Activated CD4-positive, alpha-beta T cell treated with anti-CD3 and anti-CD28 coated beads, Interleukin-2, amount 50 U/mL, for 1 hour (primary cell): ENCODE data around the gene ZC2HC1B.

Experiments used
- DNase-seq: peaks from one replicate; pipeline ENCODE4 v3.0.0-alpha.2; 2020

Gene ZC2HC1B

GRCh38 chr6:143936347-143936746 lies 72.1 kb downstream of the ZC2HC1B start:
- DNase-seq, result no peak

- no peak for DNase-seq
These were observed 72.7 kb downstream of the ZC2HC1B start for GRCh38 chr6:143936778-143937667.

GRCh38 chr6:143937668-143937970 lies 73.3 kb downstream of the ZC2HC1B start:
- no peak for DNase-seq

- no peak for DNase-seq
These were observed 75.1 kb downstream of the ZC2HC1B start for GRCh38 chr6:143939364-143939763.

- peak; percentile 46 for DNase-seq
These were observed 75.8 kb downstream of the ZC2HC1B start for GRCh38 chr6:143940011-143940597.

GRCh38 chr6:143941852-143942627 lies 77.8 kb downstream of the ZC2HC1B start:
- DNase-seq, result peak; percentile 55

- DNase-seq, result no peak
These were observed 83.9 kb downstream of the ZC2HC1B start for GRCh38 chr6:143948208-143948607.

- DNase-seq, result no peak
These were observed 85.3 kb downstream of the ZC2HC1B start for GRCh38 chr6:143949535-143949934.

- no peak for DNase-seq
These were observed 85.7 kb downstream of the ZC2HC1B start for GRCh38 chr6:143949962-143950361.

- DNase-seq, result no peak
These were observed 86.6 kb downstream of the ZC2HC1B start for GRCh38 chr6:143950875-143951274.

- no peak for DNase-seq
These were observed 87.9 kb downstream of the ZC2HC1B start for GRCh38 chr6:143952060-143952778.

GRCh38 chr6:143952947-143953701 lies 88.8 kb downstream of the ZC2HC1B start:
- no peak for DNase-seq

GRCh38 chr6:143953922-143954321 lies 89.6 kb downstream of the ZC2HC1B start:
- no peak for DNase-seq

GRCh38 chr6:143955971-143956370 lies 91.7 kb downstream of the ZC2HC1B start:
- DNase-seq, result no peak

GRCh38 chr6:143957679-143958274 lies 93.5 kb downstream of the ZC2HC1B start:
- DNase-seq, result no peak

- DNase-seq, result no peak
These were observed 94.6 kb downstream of the ZC2HC1B start for GRCh38 chr6:143958839-143959399.

GRCh38 chr6:143959927-143960326 lies 95.7 kb downstream of the ZC2HC1B start:
- no peak for DNase-seq

- no peak for DNase-seq
These were observed 96.8 kb downstream of the ZC2HC1B start for GRCh38 chr6:143961066-143961465.

- DNase-seq, result no peak
These were observed 97.9 kb downstream of the ZC2HC1B start for GRCh38 chr6:143961886-143962878.
